HL-60/S4 (cell line): Measurements from ENCODE around the gene RPTOR.

Source experiments
- in situ Hi-C: fragments of 300-500 bp; cut with MboI; formaldehyde crosslinking; loops from 2 replicates; pipeline ENCODE4 v1.14.3; 2022; ENCODE audit warnings: low sequenced_read_pairs

The RPTOR gene

DNA sequence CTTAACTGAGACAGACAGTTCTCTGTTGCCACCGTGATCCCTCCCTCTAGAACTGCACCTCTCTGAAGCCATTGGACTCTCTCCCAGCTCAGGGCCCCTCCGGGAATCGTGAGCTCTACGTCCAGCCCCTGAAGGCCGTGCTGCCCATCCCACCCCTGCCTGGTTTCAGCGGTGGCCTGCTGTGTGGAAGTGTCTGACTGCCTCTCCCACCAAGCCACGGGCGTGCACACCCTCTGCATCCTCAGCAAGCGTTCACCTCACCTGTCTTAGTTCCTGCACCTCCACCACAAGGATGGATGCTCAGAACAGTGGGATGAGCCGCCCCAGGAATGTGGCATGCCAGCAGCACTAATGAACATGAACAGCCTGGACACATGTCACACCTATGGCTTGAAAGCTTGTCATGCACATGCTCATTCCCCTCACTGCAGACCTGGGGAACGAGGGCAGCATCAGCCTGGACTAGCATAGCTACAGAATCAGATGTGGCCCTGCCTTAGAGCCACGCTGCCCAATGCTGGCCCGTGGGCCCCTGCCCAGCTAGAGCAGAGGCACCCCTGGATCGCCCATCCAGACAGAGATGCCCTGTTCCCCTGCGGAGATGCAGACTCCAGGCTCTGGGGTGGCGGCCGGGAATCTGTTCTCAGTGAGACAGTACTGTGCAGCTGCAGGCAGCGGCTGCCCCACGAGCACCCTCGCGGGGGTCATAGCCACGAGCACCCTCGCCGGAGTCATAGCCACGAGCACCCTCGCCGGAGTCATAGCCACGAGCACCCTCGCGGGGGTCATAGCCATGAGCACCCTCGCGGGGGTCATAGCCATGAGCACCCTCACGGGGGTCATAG lies 373.3 kb downstream of the RPTOR start:
- in situ Hi-C loops = no loop called here

- in situ Hi-C loops = no loop called here
These were observed 374.1 kb downstream of the RPTOR start for GRCh38 chr17:80918731-80919130.

DNA sequence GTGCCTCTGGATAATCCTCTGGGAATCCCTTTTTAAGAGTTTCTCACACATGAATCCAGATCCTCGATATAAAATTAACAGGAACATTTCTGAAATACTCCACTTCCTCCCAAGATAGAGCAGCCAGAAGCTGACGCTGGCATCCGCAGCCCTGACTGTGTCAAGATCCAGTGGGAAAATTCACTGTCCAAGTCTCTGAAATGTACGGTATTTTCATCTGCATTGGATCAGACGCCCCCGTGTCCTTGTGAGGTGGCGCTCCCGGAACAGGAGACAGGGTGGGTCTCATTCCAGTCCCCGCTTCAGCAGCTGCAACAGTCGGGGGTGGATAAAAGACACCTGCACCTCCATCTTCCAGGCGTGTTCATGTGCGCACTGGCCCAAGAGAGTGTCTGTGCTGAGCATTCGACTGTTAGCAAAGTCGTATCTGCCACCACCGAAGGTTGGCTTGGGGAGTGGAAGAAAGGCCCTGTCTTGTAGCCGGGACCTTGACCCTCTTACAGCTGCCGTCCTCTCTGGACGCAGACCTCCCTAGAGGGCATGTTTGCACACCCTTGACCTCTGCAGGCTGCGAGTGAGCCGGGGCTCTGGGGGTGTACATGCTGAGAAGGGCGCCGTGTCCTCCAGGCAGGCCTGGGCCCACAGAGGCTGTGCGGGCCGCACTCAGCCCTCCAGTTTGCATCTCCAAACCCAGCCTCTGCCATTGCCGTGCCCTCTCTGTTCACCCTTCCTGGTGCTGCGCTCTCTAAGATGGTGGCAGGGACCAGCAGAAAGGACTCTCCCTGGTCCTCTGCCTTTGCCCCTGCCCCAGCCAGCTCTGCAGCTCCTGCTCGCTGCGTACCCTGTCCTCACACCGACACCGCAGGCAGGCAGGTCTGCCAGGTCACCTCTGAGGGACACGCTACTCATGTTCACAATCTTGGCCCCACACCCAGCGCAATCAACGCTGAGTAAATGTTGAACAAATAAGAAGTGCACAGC lies 375.0 kb downstream of the RPTOR start:
- in situ Hi-C loops = no loop called here

DNA sequence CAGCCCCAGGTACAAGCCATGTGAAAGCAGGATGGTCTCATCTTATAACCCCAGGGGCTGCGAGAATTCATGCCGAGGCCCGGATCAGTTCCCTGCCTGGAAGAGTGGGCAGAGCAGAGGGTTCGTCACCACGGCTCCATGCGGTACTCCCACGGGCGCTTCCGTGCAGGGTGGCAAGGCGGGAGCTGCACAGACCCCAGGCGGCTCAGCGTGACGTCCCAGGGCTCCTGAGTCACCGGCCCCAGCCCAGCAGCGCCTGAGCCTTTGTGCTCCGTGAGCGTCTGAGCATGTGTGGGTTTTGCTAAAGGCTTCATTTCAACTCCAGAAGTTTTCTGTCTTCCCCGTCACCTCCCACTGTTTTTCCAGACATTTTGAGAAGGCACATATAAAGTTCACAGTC lies 375.8 kb downstream of the RPTOR start:
- in situ Hi-C loops = no loop called here

DNA sequence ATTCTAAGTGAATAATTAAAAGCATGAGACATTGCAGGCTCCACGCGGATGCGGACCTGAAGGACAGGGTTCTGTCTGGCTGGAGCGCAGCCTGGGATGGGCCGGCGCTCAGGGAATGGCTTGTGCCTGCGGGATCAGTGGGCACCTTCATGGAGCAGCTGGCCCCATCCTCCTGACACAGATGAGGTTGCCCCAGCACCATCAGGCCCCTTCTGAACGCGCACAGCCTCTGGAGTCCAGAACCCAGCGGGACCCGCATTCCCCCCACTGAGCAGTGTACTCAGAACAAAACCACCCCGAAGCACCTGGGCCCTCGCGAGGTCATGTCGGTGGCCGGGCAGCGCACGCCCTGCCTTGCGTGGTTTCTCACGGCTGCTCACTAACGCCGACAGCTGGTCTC lies 376.5 kb downstream of the RPTOR start:
- in situ Hi-C loops = no loop called here

DNA sequence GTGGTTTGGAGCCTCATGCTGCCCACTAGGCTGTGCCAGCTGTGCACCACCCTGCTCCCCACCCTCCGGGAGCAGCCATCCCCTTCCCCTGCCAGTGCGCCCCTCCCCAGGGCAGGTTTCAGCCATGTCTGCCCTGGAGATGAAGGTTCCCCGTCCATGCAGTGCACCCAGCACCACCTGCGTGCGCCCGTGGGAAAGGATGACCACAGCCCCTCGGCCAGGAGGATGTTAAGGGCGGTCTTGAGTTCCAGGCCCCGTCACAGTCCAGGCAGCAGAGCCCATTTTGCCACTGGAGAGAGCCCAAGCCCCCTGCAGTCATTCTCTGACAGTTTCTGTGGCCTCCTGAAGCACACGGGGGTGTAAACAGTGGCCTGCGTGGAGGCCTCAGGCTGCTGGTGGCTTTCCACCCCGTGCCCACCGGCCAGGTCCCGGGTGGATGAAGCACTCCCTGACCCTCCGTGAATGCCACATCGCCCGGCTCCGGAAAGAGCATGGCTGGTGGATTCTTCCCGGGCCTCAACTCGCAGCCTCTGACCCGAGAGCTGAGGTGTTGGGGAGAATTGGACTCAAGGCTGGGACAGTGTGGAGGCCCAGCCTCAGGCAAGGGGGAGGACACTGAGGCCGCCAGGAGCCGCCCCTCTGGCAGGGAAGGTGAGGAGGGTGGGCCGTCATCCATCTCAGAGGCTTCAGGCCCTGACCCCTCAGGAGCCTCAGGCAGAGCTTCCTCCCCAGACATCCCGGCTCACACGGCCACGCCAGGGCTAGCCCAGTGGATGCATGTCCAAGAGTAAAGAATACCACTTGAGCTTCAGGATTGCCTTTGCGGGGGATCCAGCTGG lies 377.3 kb downstream of the RPTOR start:
- in situ Hi-C loops = no loop called here

GRCh38 chr17:80922580-80923160 lies 378.0 kb downstream of the RPTOR start:
- in situ Hi-C loops = no loop called here

- in situ Hi-C loops = no loop called here
These were observed 378.8 kb downstream of the RPTOR start for GRCh38 chr17:80923211-80924110.

DNA sequence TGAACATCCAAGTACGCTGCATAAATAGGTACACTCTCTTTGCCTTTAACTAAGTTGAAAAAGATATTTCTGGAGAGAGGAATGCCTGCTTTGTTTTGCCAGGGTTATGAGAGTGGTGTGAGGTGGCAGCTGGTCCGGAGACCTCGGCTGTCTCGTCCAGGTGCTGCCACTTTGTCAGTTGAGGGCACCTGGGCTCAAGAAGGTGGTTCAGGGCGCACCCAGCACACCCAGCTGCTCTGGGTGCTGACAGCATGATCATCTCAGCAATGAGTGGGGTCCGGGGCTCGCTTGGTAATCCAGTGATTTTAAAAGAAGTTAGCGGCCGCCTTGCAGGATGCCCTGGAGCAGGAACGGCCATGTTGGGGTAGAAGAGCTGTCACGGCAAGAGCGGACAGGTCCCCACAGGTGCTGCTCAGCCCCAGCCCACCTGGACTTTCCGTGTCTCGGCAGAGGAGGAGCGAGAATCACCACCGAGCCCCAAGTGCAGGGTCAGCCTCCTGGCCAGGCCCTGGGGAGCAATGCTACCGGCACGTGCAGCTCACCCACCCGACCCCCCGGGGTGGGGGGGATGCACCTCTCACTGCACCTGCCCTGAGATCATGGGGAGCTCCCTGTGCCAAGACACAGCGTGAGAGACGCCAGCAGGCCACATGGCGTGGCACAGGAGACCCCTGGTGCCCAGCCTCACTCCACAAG lies 379.6 kb downstream of the RPTOR start:
- in situ Hi-C loops = no loop called here

- in situ Hi-C loops = no loop called here
These were observed 380.4 kb downstream of the RPTOR start for GRCh38 chr17:80924807-80925610.

DNA sequence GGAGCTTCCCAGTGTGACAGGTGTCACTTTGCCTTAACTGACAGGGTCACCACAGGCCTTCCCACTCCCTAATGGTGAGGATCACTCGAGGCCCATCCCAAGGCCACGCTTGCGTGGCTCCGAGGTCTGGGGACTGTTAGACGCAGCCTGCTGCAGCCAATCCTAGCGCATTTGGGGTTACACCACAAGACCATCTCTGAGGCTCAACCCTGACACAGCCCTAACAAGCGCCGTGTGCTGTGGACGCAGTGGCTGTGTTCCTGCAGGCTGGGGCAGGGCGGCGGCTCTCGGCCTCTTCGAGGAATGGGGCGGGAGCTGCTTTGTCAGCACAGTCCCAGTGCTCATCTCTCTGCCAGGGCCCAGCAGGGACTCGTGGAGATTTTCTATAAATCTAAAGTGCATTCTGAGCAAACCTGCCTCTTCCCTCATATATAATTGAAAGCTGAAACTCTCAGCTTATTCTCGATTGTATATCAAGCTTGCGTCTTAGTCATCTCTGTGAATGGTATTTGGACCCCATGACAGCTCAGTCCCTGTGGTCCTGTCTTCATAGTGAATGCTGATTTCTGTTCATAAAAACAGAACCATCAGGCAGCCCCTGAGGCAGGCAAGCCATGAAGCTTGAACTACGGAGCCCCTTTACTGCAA lies 381.2 kb downstream of the RPTOR start:
- in situ Hi-C loops = no loop called here

- in situ Hi-C loops = no loop called here
These were observed 382.1 kb downstream of the RPTOR start for GRCh38 chr17:80926591-80927250.

- in situ Hi-C loops = no loop called here
These were observed 383.2 kb downstream of the RPTOR start for GRCh38 chr17:80927791-80928216.

GRCh38 chr17:80929449-80929848 lies 384.8 kb downstream of the RPTOR start:
- in situ Hi-C loops = no loop called here

DNA sequence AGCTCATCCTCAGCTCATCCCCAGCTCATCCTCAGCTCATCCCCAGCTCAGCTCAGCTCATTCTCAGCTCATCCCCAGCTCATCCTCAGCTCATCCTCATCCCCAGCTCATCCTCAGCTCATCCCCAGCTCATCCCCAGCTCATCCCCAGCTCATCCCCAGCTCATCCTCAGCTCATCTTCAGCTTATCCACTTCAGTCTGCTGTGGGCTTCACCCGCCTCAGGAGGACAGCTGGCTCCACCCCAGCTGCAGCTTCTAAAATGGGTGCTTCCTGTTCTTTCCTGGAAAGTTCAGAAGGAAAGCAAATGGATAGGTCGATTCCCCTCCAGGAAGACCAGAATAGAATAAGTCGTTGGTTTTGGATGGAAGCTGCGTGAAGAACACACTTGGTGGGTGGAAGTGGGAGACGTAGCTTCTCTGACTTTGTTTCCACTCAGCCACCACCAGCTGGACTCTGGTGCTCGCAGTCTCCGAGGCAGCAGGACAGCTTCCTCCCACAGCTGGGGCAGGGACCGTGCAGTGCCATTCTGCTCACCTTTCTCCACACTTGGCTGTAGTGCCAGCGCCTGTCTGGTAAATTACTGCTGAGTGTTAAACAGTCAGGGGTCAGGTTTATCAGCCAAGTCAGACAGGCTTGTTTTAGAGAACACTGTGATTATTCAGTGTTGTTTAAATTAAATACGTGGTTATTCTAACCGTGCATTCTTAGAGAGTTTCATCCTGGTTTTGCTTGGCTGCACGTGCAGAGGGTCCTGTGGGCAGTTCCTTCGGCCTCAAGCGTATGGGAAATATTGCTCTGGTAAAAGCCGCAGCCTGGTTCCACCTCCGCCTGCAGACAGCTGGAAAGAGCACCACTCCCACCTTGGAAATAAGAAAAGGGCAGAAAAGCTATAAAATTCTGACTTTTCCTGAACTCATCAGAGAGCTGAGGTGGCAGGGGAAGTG lies 386.0 kb downstream of the RPTOR start:
- in situ Hi-C loops = no loop called here
